Activated CD4-positive, alpha-beta T cell treated with anti-CD3 and anti-CD28 coated beads for 4 hours (primary cell): ENCODE data around the gene AK2.
"Not testable (repeated sequence)": the region's sequence is repeated elsewhere in the genome, so short reads cannot be mapped to it uniquely, and the experiment has no call there.

ENCODE experiments used
- DNase-seq, 2 donors: peaks; one replicate each; pipeline ENCODE4 v3.0.0-alpha.2; 2020

The AK2 gene

DNA sequence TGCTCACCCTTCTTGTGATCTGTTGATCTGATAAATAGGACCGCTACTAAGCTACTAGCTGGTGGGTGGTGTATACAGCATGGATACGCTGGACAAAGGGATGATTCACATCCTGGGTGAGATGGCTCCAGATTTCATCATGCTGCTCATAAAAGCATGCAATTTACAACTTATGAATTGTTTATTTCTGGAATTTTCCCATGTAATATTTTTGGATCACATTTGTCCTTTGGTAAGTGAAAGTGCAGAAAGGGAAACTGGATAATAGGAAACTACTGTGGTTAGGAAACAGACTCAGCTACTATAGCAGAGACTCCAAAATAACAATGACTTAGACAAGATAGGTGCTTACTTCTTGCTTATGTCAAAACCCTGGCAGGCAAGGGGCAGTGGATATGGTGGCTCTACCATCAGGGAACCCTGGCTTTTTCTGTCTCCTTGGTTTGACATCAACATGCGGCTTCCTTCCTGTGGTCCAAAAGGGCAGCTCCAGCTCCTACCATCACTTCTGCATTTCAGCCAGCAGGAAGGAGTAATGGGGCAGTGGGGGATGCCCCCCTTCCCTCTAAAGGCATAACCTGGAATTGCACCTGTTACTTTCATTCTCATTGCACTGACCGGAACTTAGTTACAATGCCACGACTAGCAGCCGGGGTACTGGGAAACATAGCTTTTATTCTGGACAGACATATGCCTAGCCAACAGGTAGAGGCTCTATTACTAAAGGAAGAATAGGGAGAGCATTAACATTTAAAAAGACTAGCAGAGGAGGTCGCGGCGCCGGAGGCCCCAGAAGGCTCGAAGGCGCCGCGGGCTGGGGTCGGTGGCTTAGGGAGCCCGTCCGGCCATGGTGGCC, 13.8 kb upstream of the AK2 start:
- no peak for DNase-seq

DNA sequence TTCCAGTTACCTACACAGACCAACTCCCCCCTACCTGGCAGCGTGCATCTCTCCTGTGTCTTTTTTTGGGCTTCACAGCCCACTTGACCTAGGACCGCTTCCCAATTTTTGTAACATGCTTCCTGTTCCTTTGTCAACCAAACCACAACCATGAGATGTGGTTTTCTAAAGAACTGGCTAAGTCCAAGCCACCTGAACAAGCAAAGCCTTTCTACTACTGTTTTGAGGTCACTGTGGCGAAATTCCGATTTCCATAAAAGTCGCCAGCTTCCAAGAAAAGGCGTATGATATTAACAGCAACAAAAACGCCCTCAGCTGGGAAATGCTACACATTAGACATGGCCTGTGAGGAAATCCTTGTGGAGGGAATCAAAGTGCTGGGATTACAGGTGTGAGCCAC, 12.7 kb upstream of the AK2 start:
- DNase-seq, result no peak

DNA sequence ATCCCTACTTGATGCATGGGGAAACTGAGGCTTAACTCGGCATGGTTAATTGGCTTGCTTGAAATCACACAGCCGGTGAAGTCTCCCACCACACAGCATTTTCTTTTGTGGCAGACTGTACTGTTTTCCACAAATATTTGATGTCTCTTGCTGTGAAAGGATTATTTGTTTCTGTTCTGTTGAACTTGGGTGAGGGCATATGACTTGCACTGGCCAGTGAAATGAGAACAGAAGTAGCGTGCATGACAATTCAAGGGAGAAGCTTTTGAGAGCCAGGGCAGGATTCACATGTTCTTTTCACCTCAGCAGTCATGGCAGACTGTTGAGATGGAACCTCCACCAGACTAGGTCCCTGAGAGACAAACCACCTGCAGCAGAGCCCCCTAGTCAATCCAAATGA, 11.7 kb upstream of the AK2 start:
- DNase-seq, result no peak

DNA sequence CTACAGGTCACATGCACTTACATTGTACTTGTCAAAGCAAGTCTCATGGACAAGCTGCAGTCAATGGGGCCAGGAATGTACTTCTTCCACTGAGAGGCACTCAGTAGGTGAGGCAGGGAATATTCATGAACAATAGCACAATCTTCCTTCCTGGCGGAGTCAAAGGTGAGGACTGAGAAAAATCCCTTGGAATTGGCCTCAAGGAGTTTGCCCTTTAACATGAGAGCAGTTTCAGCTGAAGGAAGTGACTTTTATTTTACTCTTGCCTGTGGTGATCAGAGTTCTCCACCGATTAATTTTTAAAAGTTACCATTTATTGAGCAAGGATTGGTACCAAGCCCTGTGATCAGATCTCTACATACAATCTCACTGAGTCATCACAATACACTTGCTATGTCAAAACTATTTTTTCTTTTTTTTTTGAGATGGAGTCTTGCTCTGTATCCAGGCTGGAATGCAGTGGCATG, 11.2 kb upstream of the AK2 start:
- DNase-seq, result no peak

DNA sequence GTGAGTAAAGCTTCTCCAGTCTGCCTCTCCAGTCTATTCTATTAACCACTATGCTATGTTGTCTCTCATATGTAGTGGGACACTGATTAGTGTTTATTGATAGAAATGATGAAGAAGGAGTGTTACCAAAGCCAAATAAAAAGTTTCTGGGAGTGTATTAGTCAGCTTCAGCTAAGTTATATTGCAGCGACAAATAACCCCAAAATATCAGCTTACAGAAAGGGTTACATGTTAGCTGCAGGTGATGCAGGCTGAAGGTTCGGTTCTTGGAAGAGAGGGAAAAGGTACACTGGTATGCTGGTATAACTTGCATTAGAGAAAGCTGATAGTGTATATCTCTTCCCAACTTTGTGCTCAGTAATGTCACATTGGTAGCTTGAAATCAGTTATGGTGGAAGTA, 10.6 kb upstream of the AK2 start:
- DNase-seq, result no peak

DNA sequence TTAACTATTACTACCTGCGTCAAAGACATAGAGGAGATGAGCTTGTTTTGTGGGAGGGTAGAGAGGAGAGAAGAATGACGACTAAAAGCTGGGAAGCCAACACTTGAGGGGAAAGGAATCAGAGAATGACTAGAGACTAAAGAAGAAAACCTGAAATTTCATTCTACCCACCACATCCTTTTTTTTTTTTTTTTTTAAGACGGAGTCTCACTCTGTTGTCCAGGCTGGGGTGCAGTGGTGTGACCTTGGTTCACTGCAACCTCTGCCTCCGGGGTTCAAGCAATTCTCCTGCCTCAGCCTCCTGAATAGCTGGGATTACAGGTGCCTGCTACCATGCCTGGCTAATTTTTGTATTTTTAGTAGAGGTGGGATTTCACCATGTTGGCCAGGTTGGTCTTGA, 9.6 kb upstream of the AK2 start:
- DNase-seq, result not testable (repeated sequence)

DNA sequence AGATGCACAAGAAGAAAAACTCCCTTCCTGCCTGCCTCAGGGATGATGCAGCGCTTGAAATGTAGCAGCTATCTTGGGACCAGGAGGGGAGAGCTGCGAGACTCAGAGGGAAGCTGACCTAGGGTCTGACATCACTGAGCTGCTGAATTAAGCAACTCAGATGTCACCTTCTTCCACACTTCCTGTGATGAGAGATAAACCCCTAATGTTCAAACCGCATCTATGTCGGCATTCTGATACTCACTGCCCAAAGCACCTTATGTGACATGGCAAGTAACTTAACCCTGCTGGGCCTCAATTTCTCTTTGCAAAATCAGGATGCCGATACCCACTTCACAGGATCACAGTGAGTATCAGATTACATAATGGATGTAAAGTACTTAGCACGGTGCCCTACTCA, 9.1 kb upstream of the AK2 start:
- no peak for DNase-seq

DNA sequence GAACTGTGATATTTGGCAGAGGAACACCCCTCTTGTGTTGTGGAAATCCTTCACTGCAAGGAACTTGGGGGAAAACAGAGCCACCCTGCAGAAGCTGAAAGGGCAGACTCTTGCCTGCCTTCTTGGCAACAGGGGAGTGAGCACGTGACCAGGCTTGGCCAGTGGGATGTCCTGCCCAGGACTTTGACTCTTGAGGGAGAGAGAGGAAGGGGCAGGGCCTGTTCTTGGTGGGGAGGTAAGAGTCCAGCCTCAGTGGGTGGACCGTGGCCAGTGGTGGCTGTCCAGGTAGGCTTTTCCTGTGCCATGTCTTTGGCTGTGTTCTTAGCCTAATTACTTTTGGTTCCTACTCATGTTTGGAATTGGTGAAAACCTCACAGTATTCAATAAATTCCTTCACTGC, 8.6 kb upstream of the AK2 start:
- DNase-seq, result no peak

DNA sequence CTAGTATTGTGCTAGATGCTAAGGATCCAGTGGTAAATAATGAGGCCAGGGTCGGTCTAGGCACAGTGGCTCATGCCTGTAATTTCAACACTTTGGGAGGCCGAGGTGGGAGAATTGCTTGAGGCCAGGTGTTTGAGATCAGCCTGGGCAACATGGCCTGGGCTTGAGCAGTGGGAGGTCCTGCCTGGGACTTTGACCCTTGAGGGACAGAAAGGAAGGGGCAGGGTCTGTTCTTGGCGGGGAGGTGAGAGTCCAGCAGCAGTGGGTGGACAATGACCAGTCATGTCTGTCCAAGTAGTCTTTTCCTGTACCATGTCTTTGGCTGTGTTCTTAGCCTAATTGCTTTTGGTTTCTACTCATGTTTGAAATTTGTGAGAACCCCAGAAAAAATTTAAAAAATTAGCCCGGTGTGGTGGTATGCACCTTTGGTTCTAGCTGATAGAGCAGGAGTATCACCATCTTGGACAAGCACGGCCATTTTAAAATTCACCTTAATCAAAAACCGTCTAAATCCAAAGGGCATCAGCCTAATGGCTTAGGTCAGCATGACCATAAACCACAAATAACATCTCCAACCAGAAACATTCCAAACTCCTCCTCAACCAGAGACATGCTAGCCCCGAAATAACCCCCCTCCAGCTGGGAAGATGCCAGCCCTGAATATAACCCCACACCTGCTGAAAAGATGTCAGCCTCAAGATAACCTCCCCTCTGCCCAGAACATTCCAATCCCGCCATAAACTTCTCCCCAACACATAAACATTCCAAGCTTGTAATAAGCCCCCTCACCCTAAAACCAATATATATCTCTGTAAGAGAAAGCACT, 6.8 kb upstream of the AK2 start:
- no peak for DNase-seq

DNA sequence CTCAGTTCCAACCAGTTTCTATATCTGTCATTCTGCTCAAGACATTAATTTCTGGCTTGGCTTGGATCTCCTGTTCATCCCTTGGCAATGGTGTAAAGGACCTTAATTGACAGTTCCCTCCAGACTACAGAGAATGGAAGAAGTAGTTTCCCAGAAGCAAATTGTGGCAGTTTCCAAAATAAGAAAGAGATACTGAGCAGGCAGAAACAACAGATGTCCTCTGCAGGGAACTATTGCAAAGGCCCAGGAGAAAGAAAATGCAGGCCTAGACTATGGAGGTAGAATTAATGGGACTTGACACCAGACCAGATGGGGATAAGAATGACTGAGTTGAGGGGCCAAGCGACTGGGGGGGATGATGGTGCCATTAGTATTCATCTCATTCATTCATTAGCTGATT, 6.1 kb upstream of the AK2 start:
- DNase-seq, result no peak

DNA sequence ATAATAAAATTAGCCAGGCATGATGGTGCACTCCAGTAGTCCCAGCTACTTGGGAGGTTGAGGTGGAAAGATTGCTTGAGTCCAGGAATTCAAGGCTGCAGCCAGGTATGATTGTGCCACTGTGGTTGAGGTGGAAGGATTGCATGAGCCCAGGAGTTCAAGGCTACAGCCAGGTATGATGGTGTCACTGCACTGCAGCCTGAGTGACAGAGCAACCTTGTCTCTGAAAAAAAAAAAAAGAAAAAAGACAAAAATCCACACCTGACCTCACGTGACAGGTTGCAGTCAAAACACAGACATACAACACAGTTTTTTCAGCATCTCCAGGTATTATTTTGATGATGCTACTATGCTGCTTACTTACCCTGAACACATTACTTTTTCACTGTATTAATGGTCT, 4.3 kb upstream of the AK2 start:
- DNase-seq, result no peak

DNA sequence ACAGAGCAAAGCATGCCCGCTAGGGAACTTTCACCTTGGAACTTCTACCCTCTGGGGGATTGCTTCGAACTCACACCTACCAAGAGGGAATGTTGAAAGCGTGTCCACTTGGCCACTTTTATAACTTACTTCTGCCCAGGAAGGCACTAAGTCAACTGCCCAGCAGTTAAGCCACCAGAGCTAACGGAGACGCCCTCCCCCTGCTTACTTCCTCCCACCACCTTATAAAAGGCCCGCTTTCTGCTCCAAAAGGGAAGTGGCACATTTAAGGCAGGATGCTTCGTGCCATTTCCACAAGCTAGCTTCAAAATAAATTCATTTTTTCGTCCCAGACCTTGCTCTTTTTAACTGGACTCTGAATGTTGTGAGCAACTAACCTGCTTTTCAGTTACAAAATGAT, 3.2 kb upstream of the AK2 start:
- no peak for DNase-seq

DNA sequence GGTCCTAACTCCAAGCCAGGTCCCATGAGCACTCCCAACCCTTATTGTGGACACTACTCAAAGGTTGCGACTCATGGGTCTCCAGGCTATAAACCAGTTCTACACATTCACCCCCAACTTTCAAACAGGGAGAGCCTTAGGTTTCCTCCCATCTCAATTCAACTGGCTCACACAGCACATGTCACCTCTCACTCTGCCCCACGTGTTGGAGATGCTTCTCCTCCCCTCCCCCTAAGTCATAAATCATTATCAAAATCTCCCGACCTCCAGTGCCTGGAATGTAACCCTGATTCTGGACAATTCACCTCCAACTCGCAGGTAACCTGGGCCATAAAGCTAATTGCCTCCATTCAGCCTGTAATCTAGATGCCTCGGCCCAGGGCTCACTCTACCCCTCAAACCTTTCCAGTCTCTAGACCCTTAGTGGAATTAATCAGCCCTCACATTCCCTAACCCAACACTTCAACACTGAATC, 595 bp downstream of the AK2 start:
- peak in 1 of 2 donors; percentile 8 for DNase-seq

DNA sequence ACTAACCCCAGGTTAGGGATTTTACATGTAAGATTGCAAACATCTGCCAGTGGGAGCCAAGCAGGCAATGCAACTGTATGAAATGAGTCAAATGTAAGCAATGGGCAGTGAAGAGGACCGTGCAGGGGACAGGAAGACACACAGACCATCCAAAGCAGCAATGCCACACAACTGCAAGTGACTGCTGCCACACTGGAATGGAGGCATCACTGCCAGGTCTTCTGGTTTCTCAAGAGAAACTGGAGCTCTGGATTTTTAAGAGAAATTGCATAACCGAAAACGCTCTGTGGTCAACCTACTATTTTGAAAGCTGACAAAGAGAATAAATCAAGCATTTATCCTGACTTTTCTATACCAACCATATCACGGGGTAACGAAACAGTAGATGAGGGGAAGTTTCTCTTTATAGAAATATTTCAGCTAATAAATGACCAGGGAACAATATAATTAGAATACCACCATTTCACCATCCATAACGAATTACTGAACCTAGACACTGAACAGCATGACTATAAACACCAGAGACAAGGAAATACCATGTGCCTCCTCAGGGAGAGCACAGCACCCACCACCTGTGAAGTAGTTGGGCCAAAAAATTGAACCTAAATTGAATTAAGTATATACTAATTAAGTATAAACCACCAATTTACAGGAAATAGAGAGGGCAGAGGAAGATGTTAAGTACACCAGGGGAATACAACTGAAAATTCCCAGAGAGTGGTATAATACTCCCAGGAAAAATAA, 4.4 kb downstream of the AK2 start:
- DNase-seq, result no peak

DNA sequence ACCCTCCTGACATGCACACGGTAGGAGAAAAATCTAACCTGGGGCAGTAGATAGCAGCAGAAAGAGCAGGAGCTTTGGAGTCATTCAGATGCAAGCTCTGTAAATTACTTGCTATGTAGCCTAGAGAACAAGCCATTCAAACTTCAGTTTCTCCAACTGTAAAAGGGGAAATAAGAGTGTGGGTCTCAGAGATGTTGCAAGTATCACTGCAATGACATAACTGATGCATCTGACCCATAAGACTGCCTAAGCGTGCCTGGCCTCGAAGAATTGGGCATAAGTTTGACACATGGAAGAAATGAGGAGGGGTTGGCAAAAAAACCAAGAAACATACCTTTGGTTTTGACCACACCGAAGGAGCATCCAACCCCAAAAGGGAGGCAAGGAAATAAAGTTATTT, 5.2 kb downstream of the AK2 start:
- no peak for DNase-seq

DNA sequence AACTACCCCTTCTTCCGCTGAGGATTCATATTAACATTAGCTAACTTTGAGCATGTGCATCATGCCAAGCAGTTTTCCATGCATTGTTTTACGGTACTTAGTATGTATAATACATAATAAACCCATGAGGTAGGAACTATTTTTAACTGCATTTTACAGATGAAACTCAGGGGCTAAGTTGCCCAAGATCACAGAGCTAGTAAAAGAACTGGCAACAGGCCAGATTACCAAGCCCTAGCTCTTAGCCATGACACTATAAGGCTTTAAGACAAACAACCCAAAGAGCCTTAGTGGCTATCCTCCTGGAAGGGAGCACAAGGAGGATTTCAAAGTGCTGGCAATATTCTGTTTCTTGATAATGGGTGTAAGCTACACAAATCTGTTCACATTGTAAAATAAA, 6.1 kb downstream of the AK2 start:
- no peak for DNase-seq

DNA sequence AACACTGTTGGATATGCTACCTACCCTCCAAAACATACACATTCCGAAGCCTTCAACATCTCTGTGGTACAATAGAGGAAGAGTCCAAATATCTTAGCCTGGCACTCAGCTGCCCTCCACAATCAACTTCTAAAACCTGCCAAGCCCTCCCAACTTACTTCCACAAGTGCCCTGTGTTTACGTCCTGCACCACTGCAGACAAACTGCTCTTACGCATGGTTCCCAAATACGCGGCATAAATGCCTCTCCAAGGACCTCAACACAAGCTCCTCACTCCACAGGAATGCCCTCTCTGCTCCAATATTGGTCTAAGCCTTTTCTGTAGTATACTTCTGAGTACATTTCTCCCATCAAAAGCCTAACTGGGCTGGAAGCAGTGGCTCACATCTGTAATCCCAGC, 6.8 kb downstream of the AK2 start:
- no peak for DNase-seq

DNA sequence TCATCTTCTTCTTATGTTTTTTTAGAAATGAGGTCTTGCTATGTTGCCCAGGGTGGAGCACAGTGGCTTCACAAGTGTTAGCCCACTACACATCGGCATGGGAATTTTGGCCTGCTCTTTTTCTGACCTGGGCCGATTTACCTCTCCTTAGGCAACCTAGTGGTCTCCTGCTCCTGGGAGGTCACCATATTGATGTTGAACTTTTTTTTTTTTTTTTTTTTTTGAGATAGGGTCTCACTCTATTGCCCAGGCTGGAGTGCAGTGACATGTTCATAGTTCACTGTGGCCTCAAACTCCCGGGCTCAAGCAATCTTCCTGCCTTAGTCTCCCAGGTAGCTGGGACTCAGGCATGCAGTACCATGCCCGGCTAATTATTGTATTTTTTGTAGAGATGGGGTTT, 7.5 kb downstream of the AK2 start:
- no peak for DNase-seq

DNA sequence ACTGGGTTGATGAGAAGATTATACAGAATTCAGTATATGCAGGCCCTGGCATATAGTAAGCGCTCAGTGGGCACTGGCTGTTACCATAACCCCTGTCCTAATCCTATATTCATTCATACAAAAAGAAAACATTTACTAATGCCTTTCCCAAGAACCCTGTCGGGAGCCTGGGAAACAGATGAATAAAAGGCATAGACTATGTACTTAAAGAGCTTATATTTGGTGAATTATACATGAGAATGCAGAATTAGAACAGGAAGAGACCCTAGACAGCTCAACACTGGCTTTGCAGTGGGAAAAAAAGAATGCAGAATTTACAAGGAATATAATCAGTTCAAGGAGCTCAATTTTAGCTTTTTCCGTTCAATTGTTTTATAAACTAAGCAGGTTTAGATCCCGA, 10.9 kb downstream of the AK2 start:
- no peak for DNase-seq

DNA sequence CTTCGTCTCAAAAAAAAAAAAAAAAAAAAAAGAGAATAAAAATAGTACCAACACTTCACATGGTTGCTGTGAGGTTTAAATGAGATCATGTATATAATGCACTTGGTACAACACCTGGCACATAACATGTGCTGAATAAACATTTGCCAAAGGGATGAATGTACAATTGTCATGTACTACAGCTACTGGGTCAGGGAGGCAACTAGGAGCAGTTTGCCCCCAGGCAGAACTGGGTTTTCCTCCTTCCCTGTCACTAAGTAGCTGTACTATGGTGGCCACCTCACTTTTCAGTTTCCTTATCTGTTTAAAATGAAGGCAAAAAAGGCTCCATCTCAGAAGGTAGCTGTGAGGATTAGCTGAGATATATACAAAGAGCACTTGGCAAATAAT, 11.5 kb downstream of the AK2 start:
- no peak for DNase-seq

DNA sequence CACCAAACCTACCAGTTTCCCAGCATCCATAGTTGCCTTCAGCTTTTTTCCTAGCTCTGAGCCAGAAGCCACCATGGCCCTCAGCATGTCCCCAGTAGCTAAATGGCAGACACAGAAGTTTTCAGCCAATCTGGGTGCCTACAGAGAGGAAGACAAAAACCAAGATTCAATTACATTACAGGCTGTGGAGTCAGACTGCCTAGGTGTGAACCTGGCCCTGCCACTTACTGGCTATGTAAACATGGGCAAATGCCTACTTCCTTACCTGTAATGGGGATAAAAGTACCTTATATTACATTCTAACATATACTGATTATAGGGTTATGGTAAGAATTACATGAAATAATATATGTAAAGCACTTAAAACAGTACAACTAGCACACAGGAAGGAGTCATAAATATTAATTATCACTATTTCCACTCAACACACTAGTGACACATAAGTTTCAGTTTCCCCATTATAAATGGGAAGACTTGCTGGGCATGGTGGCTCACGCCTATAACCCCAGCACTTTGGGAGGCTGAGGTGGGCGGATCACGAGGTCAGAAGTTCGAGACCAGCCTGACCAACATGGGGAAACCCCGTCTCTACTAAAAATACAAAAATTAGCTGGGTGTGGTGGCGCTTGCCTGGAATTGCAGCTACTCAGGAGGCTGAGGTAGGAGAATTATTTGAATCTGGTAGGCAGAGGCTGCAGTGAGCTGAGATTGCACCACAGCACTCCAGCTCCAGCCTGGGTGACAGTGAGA, 12.1 kb downstream of the AK2 start:
- DNase-seq, result peak; percentile 48 to 52

DNA sequence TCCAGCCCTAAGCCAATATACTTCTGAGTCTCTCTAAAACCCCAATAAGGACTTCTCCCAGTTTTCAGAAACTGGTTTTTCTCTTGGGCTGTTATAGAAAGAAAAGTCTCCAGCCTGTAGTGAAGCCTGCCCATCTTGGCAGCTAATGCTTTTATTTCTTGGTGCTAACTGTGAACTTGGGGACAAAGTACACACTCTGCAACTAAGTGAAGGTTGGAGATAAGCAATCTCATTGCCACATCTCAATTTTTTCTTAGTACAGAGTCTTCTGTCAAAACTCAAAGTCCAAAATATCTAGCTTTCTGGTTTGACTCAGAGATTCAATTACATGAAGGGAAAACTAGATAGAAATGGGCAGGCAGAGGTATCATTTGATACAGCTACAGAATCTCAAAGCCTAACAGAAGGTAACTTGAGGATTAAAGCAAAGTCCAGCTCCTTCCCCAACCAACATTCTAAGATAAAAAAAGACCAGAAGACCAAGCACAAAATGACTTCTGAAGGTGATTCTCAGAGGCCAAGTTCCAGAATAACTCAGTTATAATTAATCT, 14.0 kb downstream of the AK2 start:
- no peak for DNase-seq
